Measurements from ENCODE around the gene HNF1B.

HNF1B gene

GRCh38 chr17:37761961-37762360 is 17.1 kb upstream of the HNF1B start:
- no peak for DNase-seq (ENCODE audit: low read depth)

GRCh38 chr17:37761059-37761458 is 16.2 kb upstream of the HNF1B start:
- DNase-seq (ENCODE audit: low read depth) = no peak

GRCh38 chr17:37759014-37759637 is 14.3 kb upstream of the HNF1B start:
- no peak for DNase-seq (ENCODE audit: low read depth)

GRCh38 chr17:37756051-37756450 is 11.2 kb upstream of the HNF1B start:
- DNase-seq (ENCODE audit: low read depth) = no peak

GRCh38 chr17:37755455-37755854 is 10.6 kb upstream of the HNF1B start:
- no peak for DNase-seq (ENCODE audit: low read depth)

- DNase-seq (ENCODE audit: low read depth) = no peak
Measured at GRCh38 chr17:37754363-37754762, 9.5 kb upstream of the HNF1B start.

- DNase-seq (ENCODE audit: low read depth) = no peak
Measured at GRCh38 chr17:37752482-37752881, 7.6 kb upstream of the HNF1B start.

GRCh38 chr17:37750768-37751475 is 6.1 kb upstream of the HNF1B start:
- no peak for DNase-seq (ENCODE audit: low read depth)

GRCh38 chr17:37750292-37750691 is 5.4 kb upstream of the HNF1B start:
- no peak for DNase-seq (ENCODE audit: low read depth)

GRCh38 chr17:37747222-37747621 is 2.4 kb upstream of the HNF1B start:
- no peak for DNase-seq (ENCODE audit: low read depth)

- no peak for DNase-seq (ENCODE audit: low read depth)
Measured at GRCh38 chr17:37746617-37747016, 1.8 kb upstream of the HNF1B start.

GRCh38 chr17:37745801-37746426 is 1.1 kb upstream of the HNF1B start:
- DNase-seq (ENCODE audit: low read depth) = no peak

- no peak for DNase-seq (ENCODE audit: low read depth)
Measured at GRCh38 chr17:37744633-37744927, 279 bp downstream of the HNF1B start.

GRCh38 chr17:37743875-37744632 is 805 bp downstream of the HNF1B start:
- DNase-seq (ENCODE audit: low read depth) = no peak

- DNase-seq (ENCODE audit: low read depth) = no peak
Measured at GRCh38 chr17:37743612-37743874, 1.3 kb downstream of the HNF1B start.

GRCh38 chr17:37742762-37743611 is 1.9 kb downstream of the HNF1B start:
- no peak for DNase-seq (ENCODE audit: low read depth)

GRCh38 chr17:37742116-37742761 is 2.6 kb downstream of the HNF1B start:
- DNase-seq (ENCODE audit: low read depth) = no peak

GRCh38 chr17:37741341-37742115 is 3.3 kb downstream of the HNF1B start:
- DNase-seq (ENCODE audit: low read depth) = no peak

- no peak for DNase-seq (ENCODE audit: low read depth)
Measured at GRCh38 chr17:37740915-37741314, 3.9 kb downstream of the HNF1B start.

- DNase-seq (ENCODE audit: low read depth) = no peak
Measured at GRCh38 chr17:37737971-37738370, 6.9 kb downstream of the HNF1B start.

GRCh38 chr17:37737081-37737480 is 7.8 kb downstream of the HNF1B start:
- no peak for DNase-seq (ENCODE audit: low read depth)
